GM12801 (cell line): ENCODE results near the gene SEMA4G.

Experiments used
- TF ChIP-seq, protein P1 (sequence below): IDR thresholded peaks from one replicate; pipeline ENCODE4 v1.5.1; 2011; ENCODE audit warnings: control low read depth; ENCODE audit not compliant: insufficient read length; ENCODE audit errors: extremely low read depth

SEMA4G gene

GRCh38 chr10:100986623-100986951 lies 17.3 kb downstream of the SEMA4G start:
- TF ChIP-seq, protein P1, sequence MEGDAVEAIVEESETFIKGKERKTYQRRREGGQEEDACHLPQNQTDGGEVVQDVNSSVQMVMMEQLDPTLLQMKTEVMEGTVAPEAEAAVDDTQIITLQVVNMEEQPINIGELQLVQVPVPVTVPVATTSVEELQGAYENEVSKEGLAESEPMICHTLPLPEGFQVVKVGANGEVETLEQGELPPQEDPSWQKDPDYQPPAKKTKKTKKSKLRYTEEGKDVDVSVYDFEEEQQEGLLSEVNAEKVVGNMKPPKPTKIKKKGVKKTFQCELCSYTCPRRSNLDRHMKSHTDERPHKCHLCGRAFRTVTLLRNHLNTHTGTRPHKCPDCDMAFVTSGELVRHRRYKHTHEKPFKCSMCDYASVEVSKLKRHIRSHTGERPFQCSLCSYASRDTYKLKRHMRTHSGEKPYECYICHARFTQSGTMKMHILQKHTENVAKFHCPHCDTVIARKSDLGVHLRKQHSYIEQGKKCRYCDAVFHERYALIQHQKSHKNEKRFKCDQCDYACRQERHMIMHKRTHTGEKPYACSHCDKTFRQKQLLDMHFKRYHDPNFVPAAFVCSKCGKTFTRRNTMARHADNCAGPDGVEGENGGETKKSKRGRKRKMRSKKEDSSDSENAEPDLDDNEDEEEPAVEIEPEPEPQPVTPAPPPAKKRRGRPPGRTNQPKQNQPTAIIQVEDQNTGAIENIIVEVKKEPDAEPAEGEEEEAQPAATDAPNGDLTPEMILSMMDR = no peak

GRCh38 chr10:100986952-100987684 lies 17.8 kb downstream of the SEMA4G start, which contains the start of the genes MRPL43 and TWNK:
Gene MRPL43, minus strand, starts transcription at chr10:100987497. Its CDS starts 54 bp downstream, at chr10:100987443.
Gene TWNK, plus strand, starts transcription at chr10:100987543. Its CDS starts 668 bp downstream, at chr10:100988211.
- TF ChIP-seq, protein P1 = no peak

DNA sequence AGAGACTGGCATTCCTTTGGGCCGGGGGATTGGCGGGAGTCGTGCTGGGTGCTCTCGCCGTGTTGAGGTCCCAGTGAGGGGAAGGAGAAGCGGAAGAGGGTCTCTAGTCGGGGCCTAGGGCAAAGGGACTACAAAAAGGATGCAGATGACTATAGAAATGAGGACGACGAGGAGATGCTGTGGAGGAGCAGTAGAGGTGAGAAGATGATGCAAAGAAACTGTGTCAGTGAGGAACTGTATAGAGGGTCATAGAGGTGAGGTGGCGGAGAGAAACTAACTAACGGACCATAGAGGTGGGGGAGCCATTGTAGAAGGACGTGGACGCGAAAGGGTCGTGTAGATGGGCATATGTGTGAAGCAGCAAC lies 18.4 kb downstream of the SEMA4G start:
- TF ChIP-seq, protein P1 = no peak

DNA sequence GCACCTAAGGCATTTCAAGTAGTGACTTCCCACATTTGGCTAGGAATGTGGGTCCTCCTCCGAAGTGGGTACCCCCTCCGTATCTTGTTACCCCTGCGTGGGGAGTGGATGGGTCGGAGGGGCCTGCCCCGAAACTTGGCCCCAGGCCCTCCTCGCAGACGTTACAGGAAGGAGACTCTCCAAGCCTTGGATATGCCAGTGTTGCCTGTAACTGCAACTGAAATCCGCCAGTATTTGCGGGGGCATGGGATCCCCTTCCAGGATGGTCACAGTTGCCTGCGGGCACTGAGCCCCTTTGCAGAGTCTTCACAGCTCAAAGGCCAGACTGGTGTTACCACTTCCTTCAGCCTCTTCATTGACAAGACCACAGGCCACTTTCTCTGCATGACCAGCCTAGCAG lies 18.9 kb downstream of the SEMA4G start:
- TF ChIP-seq, protein P1 = no peak

- TF ChIP-seq, protein P1 = no peak
These were observed 19.8 kb downstream of the SEMA4G start for GRCh38 chr10:100989088-100989487.

- TF ChIP-seq, protein P1 = no peak
These were observed 24.8 kb downstream of the SEMA4G start for GRCh38 chr10:100993986-100994708.

- TF ChIP-seq, protein P1 = no peak
These were observed 25.9 kb downstream of the SEMA4G start for GRCh38 chr10:100995181-100995580.
